GM20000 (cell line): Measurements from ENCODE around the gene RASEF.
"Not testable (repeated sequence)": the region's sequence is repeated elsewhere in the genome, so short reads cannot be mapped to it uniquely, and the experiment has no call there.

Experiments
- DNase-seq: peaks from one replicate; pipeline ENCODE4 v3.0.0; 2012; ENCODE audit warnings: low spot score
- TF ChIP-seq, protein P1 (sequence below): IDR thresholded peaks from 2 replicates; pipeline ENCODE4 v1.5.1; 2012; ENCODE audit warnings: mild to moderate bottlenecking, control low read depth; ENCODE audit errors: extremely low read depth, missing control alignments

Gene RASEF

DNA sequence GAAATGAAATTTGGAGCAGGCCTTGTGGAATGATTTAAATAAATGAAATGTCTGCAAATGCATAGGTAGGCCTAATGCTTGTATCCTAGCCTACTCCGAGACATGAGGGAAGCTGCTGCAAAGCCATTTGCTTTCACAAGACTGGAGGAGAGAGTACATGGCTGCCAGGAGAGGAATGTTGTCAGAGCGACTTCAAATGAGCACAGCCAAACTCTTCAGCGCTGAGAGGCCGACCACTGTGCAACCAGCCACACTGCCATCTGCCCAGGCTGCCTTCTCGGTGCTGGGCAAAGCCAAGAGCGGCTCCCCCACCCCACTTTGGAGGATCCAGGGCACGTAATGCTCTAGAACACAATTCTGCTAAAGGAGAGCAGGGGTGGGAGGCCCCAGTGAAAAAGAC is 122.6 kb downstream of the RASEF start:
- TF ChIP-seq, protein P1, sequence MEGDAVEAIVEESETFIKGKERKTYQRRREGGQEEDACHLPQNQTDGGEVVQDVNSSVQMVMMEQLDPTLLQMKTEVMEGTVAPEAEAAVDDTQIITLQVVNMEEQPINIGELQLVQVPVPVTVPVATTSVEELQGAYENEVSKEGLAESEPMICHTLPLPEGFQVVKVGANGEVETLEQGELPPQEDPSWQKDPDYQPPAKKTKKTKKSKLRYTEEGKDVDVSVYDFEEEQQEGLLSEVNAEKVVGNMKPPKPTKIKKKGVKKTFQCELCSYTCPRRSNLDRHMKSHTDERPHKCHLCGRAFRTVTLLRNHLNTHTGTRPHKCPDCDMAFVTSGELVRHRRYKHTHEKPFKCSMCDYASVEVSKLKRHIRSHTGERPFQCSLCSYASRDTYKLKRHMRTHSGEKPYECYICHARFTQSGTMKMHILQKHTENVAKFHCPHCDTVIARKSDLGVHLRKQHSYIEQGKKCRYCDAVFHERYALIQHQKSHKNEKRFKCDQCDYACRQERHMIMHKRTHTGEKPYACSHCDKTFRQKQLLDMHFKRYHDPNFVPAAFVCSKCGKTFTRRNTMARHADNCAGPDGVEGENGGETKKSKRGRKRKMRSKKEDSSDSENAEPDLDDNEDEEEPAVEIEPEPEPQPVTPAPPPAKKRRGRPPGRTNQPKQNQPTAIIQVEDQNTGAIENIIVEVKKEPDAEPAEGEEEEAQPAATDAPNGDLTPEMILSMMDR, result no peak

DNA sequence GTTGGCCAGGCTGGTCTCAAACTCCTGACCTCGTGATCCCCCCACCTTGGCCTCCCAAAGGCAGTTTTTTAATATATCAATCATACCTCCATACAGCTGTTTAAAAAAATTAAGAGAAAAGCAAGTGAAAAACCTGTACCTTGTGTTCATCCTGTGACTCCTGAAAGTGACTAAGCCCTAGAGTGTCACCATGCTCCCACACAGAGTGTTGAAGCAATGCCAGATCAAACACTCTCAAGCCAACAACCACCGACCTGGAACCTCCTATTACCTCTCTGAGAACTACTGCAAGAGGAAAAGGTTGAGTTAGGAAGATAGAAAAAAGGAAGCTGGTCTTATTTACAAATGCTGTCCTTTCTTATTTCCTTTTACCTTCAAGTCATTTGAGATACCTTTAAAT is 123.5 kb downstream of the RASEF start:
- DNase-seq, result no peak
- TF ChIP-seq, protein P1, result no peak

More for the DNA sequence above, 122.6 kb downstream of the RASEF start:
- no peak for DNase-seq

DNA sequence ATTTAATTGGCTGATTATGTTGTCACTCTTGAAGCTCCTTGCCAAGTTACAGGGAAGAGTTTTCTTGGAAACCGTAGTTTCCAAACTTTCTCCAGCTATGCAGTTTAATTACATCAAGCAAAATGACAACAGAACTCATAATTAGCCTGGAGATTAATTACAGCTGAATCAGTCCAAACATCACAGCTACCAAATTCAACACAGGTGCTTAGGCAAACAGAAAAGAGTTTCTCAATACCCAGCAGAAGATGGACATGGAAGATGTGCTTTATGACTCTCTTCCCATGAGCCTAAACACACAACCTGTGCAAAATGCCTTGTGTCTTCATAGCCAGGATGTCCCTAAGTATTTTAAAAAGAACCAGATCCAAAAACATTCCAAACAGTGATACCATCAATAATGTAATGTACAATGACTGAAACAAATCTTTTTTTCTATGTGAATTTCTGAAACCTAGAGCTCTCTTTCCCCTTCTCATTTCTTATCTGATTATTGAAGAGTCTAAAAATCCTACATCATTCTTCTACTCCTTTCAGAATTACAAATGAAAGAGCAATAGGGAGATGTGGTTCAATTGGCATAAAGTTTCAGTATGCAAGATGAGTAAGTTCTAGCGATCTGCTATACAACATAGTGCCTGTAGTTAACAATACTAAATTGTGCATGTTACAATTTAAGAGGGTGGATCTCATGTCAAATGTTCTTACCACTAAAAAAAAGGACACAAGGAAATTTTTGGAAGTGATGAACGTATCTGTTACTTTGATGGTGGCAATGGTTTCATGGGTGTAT is 124.3 kb downstream of the RASEF start:
- TF ChIP-seq, protein P1, result no peak
- DNase-seq, result no peak

DNA sequence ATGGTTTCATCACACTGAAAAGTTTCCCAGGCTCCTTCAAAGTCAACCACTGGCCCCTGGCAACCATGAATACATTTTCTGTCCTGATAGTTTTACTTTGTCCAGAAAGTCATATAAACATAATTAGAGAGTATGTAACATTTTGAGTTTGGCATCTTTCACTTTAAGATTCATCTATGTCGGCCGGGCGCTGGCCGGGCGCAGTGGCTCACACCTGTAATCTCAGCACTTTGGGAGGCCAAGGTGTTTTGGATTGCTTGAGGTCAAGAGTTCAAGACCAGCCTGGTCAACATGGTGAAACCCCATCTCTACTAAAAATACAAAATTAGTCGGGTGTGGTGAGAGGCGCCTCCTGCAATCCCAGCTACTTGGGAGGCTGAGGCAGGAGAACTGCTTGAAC is 126.4 kb downstream of the RASEF start:
- not testable (repeated sequence) for DNase-seq

DNA sequence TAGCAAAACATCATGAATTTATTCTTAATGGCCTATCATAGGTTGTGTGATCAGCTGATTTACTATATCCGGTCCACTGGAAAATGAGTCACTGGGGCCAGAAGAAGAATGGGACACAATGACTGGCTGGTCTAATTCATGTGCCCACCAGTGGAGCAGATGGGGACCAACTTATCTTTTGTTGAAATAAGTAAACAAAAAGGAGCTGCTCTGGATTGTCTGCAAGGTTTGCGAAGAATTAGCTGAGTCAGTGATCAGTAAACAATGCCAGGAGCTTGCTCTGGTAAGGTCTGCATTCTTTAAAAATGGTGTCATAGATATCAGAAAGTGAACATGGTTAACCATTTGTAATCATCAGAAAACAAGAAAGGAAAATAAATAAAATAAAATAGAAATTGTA is 128.0 kb downstream of the RASEF start:
- no peak for DNase-seq
- TF ChIP-seq, protein P1, result no peak

DNA sequence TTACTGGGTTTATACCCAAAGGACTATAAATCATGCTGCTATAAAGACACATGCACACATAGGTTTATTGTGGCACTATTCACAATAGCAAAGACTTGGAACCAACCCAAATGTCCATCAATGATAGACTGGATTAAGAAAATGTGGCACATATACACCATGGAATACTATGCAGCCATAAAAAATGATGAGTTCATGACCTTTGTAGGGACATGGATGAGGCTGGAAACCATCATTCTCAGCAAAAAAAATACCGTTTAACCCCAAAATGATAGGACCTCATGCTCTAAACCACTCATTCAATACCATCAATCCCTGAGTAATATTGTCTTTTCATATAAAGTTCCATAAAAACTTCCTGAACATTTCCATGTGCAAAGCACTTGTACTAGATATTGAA is 128.9 kb downstream of the RASEF start:
- not testable (repeated sequence) for DNase-seq

DNA sequence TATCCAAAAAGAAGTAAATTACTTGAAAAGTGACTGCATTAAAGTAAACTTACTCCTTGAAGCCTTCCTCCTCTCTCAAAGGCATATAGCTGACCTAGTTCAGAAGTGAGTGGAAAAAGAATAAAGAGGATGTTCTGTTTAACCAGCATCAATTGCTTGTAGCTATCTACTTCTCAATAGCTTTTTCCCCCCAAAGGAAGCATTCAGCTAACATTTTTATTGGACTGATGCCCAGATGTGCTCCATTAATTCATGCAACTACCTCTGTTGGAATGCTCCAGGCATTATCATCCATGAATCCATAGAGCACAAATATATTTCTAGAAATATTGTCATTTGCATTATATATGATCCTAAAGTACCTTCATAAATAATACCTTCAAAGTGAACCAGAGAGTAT is 132.8 kb downstream of the RASEF start:
- no peak for DNase-seq
- TF ChIP-seq, protein P1, result no peak
